Heart right ventricle (tissue), 16 donors: Measurements from ENCODE around the gene ANKS6. TPM values are rescaled to one million over a fixed set of nuclear protein-coding genes. Genes with fewer than 3 reads are reported as not detected.

Experiments
- ATAC-seq, 8 donors: fragments of 200-7000 bp; cut with Tn5 transposase; one replicate each; pipeline ENCODE4 v1.9.1; 2020; ENCODE audit warnings: mild to moderate bottlenecking in 8 of 8, moderate library complexity in 8 of 8, moderate number of reproducible peaks in 1 of 8
- DNase-seq, 2 donors: peaks; one replicate each; pipeline ENCODE4 v3.0.0-alpha.2; 2020
- H3K27ac ChIP-seq, 10 donors: fragments of 200-600 bp; sonication (generic) in 2 of 10; one replicate each; pipeline versions ENCODE4 v1.5.0 to v1.8.0; 2020 to 2022; ENCODE audit warnings: mild to moderate bottlenecking in 3 of 10
- H3K27me3 ChIP-seq, 7 donors: fragments of 200-600 bp; one replicate each; pipeline ENCODE4 v1.8.0; 2021 to 2022; ENCODE audit warnings: mild to moderate bottlenecking in 2 of 7
- H3K36me3 ChIP-seq, 9 donors: fragments of 200-600 bp; sonication (generic) in 1 of 9; one replicate each; pipeline versions ENCODE4 v1.5.0 to v1.8.0; 2020 to 2022; ENCODE audit warnings: mild to moderate bottlenecking in 2 of 9
- H3K4me1 ChIP-seq, 9 donors: fragments of 200-600 bp; sonication (generic) in 1 of 9; one replicate each; pipeline versions ENCODE4 v1.5.0 to v1.8.0; 2020 to 2022; ENCODE audit warnings: mild to moderate bottlenecking in 4 of 9
- H3K4me3 ChIP-seq, 10 donors: fragments of 200-600 bp; sonication (generic) in 2 of 10; one replicate each; pipeline versions ENCODE4 v1.5.0 to v1.8.0; 2020 to 2022; ENCODE audit warnings: mild to moderate bottlenecking in 7 of 10, moderate library complexity in 2 of 10
- H3K9me3 ChIP-seq, 11 donors: fragments of 200-600 bp in 10 of 11; sonication (generic) in 2 of 11; one replicate each; pipeline versions ENCODE4 v1.5.0 to v1.8.0; 2013 to 2022; ENCODE audit warnings: mild to moderate bottlenecking in 2 of 11, control low read depth in 1 of 11, moderate library complexity in 1 of 11
- WGBS, 2 donors: extraction: QIAGEN DNeasy Blood & Tissue Kit; methylation state at CpG; one replicate each; pipeline ENCODE4 v1.1.7; 2013; ENCODE audit warnings: inconsistent platforms in 1 of 2; 5-methylcytosine and 5-hydroxymethylcytosine counted together
- intact Hi-C, 10 donors: fragments of 100-400 bp; cut with DNase I; formaldehyde crosslinking; loops; one replicate each; pipeline versions ENCODE4 v1.11.1 to v1.14.2; 2022
- polyA plus RNA-seq, 2 donors: library from polyadenylated mRNA; stranded (reverse); fragments of 200-250 nt; gene quantifications; one replicate each; pipeline ENCODE4 v1.2.3, GENCODE V29; 2013
- total RNA-seq, 10 donors: library from RNA; stranded (reverse); fragmentation: NEBNext Ultra II Directional in 3 of 10; extraction: Animal tissue kit (Norgen Biotek cat#: 25700) in 3 of 10; gene quantifications; one replicate each; pipeline versions ENCODE4 v1.2.1 to v1.2.4, GENCODE V29; 2021 to 2023
- TF ChIP-seq, protein P1 (sequence below), 9 donors: fragments of 200-600 bp; sonication (generic) in 2 of 9; IDR thresholded peaks; one replicate each; pipeline versions ENCODE4 v1.5.0 to v1.8.0; 2021 to 2022; ENCODE audit warnings: antibody characterized with exemption in 9 of 9, mild to moderate bottlenecking in 5 of 9, moderate library complexity in 1 of 9
- donor health status: Arrhythmogenic right ventricular cardiomyopathy.
- donor health status: ischemic (EF 13 %, LVEDD 7.1; RV severe dilation, severe dysfunction).
- donor health status: healthy with polysubstance abuse.
- donor health status: DM: no; HTN: yes; CAD: no.
- donor health status: DM: no; HTN: no; CAD: no.
- donor health status: ischemic (EF 25% LVEDD 6.9; RV normal size, moderate dysfunction).
- donor health status: ischemic (EF 25% LVEDD 5.7; RV mildly dilated, moderate dysfunction).
- donor health status: healthy.
- donor health status: DM: yes; HTN: yes; CAD: no.
- donor health status: Ischemic cardiomyopathy.
- donor health status: ischemic (EF 35%, LVEDD 5.7; RV mildly dilated, moderate dysfunction).
- donor health status: nonischemic (EF 11% LVEDD 7.7; RV severe dilation, severe dysfunction).
- donor health status: DM: yes; HTN: yes; CAD: no.
- donor health status: PGD.
- donor health status: ischemic (EF 29% LVEDD 5.4; RV normal size, mild dysfunction).
- donor health status: nonischemic (EF 23%, LVEDD 6.1; RV moderate dilation, normal function).

ANKS6 gene
- total and polyA plus RNA-seq, 12 donors: 3.1 to 8.0 (median 4.2) TPM

DNA sequence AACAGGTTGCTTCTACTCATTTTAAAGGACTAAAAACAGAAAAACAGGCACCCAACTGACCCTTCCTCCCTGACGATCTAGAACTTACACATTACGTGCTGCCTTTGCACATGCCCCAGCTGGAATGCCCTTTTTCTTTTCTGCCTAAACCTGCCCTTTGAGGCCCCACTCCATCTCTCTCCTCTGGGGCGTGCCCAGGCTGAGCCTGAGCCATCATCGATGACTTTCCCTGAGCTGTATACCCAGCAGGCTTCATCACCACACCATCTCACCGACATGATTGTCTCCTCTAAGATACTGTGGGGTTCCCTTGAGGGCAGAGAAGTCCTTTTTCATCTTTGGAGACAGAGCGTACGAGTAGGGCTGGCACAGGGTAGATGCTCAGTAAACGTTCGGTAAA lies 63.6 kb downstream of the ANKS6 start:
- TF ChIP-seq, protein P1, sequence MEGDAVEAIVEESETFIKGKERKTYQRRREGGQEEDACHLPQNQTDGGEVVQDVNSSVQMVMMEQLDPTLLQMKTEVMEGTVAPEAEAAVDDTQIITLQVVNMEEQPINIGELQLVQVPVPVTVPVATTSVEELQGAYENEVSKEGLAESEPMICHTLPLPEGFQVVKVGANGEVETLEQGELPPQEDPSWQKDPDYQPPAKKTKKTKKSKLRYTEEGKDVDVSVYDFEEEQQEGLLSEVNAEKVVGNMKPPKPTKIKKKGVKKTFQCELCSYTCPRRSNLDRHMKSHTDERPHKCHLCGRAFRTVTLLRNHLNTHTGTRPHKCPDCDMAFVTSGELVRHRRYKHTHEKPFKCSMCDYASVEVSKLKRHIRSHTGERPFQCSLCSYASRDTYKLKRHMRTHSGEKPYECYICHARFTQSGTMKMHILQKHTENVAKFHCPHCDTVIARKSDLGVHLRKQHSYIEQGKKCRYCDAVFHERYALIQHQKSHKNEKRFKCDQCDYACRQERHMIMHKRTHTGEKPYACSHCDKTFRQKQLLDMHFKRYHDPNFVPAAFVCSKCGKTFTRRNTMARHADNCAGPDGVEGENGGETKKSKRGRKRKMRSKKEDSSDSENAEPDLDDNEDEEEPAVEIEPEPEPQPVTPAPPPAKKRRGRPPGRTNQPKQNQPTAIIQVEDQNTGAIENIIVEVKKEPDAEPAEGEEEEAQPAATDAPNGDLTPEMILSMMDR (IDR thresholded peaks at IDR 0.05): no peak
- no peak overlapping the region for H3K27ac ChIP-seq
- H3K27me3 ChIP-seq: peaks cover 0 to under 1% (median 0%) of the 10 kb centered on the region in 7 donors
- H3K4me3 ChIP-seq: no peak overlapping the region
- no peak for ATAC-seq
- 95% methylated on average over 9 of the region's 9 CpGs for WGBS, 2 donors
- peaks cover 0 to 6% (median 0%) of the 10 kb centered on the region in 9 donors for H3K4me1 ChIP-seq
- H3K9me3 ChIP-seq: peaks cover 0 to 5% (median 0%) of the 10 kb centered on the region in 11 donors
- intact Hi-C loops: no loop called here
- peaks cover 0 to 34% (median 7%) of the 10 kb centered on the region in 9 donors for H3K36me3 ChIP-seq
- no peak for DNase-seq

GRCh38 chr9:98732091-98732490 lies 64.3 kb downstream of the ANKS6 start:
- H3K36me3 ChIP-seq: peaks cover 0 to 31% (median 7%) of the 10 kb centered on the region in 9 donors
- ATAC-seq: no peak
- intact Hi-C loops: no loop called here
- peaks cover 0 to 8% (median 0%) of the 10 kb centered on the region in 7 donors for H3K27me3 ChIP-seq
- TF ChIP-seq, protein P1 (IDR thresholded peaks at IDR 0.05): no peak
- no peak for DNase-seq
- WGBS, 2 donors: 83 to 85% methylated on average over 10 of the region's 10 CpGs
- H3K4me1 ChIP-seq: peaks cover 0 to 6% (median 0%) of the 10 kb centered on the region in 9 donors
- H3K27ac ChIP-seq: no peak overlapping the region
- H3K4me3 ChIP-seq: no peak overlapping the region
- no peaks in the 10 kb centered on the region for H3K9me3 ChIP-seq

- Histone ChIP-seq H3K27me3 (peaks cover 0 to 12% (median 0%) of the 10 kb centered on the region in 7 donors), H3K4me3 (no peak overlapping the region), H3K9me3 (no peaks in the 10 kb centered on the region), H3K27ac (no peak overlapping the region), H3K36me3 (peaks cover 0 to 22% (median 2%) of the 10 kb centered on the region in 9 donors), H3K4me1 (peaks cover 0 to 6% (median 0%) of the 10 kb centered on the region in 9 donors)
- intact Hi-C loops: no loop called here
- WGBS, 2 donors: 82 to 85% methylated on average over 5 of the region's 5 CpGs
- TF ChIP-seq, protein P1 (IDR thresholded peaks at IDR 0.05): no peak
- no peak for ATAC-seq
- DNase-seq: no peak
Observed at GRCh38 chr9:98730871-98731270, 65.5 kb downstream of the ANKS6 start.

GRCh38 chr9:98728500-98728899 lies 67.9 kb downstream of the ANKS6 start:
- Histone ChIP-seq H3K4me3 (no peak overlapping the region), H3K9me3 (peaks cover 0 to 14% (median 0%) of the 10 kb centered on the region in 11 donors), H3K4me1 (peaks cover 0 to 6% (median 0%) of the 10 kb centered on the region in 9 donors), H3K36me3 (peaks cover 0 to 2% (median 0%) of the 10 kb centered on the region in 9 donors), H3K27me3 (peaks cover 0 to 29% (median 18%) of the 10 kb centered on the region in 7 donors), H3K27ac (no peak overlapping the region)
- WGBS, 2 donors: 85 to 87% methylated on average over 11 of the region's 11 CpGs
- intact Hi-C loops: no loop called here
- TF ChIP-seq, protein P1 (IDR thresholded peaks at IDR 0.05): no peak
- ATAC-seq: no peak
- DNase-seq: no peak
